ENCODE measurements around the gene HIP1.
"Not testable (repeated sequence)": the region's sequence is repeated elsewhere in the genome, so short reads cannot be mapped to it uniquely, and the experiment has no call there.

Gene HIP1

DNA sequence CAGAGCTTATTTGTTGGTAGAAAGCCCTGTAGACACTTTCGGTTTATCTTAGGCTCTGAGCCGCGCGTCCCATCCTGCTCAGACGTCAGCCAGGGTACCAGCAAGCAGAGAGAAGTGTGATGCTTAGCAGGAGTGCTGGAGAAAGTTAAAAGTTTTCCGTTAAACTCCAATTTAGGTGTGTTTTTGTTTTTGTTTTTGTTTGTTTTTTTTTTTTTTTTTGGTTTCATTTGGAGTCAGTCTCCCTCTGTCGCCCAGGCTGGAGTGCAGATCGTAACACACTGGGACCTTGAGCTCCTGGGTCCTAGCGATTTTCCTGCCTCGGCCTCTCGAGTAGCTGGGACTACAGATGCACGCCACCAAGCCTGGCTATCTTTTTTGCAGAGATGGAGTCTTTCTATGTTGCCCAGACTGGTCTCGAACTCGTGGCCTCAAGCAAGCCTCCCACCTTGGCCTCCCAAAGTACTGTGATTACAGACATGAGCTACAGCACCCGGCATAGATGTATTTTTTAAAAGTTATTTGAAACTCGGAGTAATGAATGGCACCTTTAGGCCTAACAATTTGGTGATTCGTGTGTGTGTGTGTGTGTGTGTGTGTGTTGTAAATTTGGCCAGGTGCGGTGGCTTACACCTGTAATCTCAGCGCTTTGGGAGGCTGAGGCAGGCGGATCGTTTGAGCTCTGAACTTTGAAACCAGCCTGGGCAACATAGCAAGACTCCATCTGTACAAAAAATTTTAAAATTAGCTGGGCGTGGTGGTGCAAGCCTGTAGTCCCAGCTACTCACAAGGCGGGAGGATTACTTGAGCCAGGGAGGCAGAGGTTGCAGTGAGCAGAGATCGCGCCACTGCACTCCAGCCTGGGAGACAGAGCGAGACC is 1.3 kb upstream of the HIP1 start:
- DNase-seq (ENCODE audit: low read depth in 1 of 2, low spot score in 1 of 2), result no peak

DNA sequence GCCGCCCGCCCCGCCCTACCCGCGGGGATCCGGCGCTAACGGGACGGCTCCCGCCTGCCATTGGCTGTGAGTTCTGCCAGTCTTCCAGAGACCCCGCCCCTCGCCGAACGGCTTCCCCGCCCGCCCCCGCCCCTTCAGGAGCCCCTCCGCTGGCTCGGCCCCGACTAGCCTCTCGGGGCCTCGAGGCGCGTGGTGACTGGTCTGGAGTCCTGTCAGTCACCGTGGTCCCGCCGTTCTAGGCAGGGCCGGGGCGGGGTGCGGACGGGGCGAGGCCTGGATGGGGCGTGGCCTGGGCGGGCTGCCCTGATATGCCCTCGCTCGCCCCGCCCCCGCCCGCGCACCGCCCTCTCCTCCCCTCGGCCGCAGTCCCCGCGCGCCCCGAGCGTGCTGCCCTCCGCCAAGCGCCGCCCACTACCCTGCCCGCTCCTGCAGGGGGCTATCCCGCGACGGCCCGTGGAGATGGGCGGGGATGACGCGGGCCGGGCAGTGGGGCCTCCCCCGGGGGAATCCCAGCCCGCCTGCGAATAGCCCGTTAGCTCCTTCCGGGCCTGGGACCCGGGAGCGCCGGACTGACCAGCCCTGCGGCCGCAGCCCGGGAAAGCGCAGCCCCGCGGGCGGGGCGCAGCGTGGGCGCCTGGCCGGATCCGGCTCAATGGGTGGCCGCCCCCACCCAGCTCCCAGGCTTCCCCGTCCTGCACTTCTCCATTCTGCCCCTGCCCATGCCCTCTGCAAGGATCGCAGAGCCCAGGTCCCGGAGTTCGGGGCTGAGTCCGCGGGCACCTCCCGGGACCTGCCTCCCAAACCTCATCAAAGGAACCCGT is 444 bp upstream of the HIP1 start:
- DNase-seq (ENCODE audit: low read depth in 1 of 2, low spot score in 1 of 2), result peak; percentile 99 to 100

DNA sequence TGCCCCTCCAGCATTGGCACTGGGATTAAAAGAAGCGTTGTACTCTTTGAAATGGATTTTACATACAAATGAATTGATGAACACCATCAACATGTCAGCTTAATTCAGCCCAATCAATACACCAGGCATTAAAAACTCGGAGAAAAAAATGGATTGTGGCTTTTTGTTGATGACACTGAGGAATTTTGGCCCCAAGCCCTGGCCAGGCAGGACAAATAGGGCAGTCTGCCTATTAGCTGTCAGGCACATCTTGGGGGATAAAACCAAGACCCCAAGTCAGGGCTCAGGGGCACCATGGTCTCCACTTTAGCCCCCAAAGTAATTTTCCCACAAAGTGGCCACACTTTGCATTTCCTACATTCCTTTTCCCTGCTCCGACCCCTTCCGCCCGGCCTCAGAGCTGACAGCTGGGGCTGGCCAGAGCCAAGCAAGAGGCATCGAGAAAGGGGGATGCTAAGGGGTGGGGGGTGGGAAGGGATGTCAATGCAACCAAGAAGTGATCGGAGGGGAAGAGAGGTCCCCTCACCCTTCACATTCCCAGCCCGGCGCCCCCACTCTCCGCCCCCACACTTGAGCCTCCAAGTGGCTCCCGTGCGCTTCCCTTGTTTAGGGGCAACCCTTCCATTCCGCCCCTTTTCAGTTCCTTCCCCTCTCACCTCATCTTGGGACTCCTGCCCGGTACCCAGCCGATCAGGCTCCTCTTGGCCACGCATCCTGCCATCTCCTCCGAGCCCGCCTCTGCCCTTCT is 711 bp downstream of the HIP1 start:
- no peak for DNase-seq (ENCODE audit: low read depth in 1 of 2, low spot score in 1 of 2)

DNA sequence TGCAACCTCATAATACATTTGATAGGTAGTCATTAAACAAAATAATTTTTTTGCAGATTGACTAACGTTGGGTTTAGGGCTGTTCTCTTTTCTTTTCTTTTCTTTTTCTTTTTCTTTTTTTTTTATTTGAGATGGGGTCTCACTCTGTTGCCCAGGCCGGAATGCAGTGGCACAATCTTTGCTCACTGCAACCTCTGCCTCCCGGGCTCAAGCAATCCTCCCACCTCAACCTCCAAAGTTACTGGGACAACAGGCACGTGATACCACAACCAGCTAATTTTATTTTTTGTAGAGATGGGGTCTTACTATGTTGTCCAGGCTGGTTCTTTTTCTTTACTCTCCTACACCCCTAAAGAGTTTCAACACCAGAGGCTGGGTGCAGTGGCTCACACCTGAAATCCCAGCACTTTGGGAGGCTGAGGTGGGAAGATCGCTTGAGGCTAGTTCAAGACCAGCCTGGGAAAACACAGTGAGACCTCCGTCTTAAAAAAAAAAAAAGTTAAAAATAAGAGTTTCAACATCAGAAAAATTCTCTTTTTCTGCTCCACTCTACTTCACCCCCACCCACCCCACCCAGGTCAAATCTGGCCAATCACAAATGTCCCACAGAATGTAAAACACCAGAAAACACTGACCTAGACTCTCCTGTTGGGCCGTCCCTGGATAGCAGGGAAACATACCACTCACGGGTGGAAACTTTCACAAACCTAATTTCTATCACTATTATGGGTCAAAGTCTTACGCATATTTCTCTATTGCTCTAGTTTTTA is 3.0 kb downstream of the HIP1 start:
- DNase-seq (ENCODE audit: low read depth in 1 of 2, low spot score in 1 of 2), result no peak

DNA sequence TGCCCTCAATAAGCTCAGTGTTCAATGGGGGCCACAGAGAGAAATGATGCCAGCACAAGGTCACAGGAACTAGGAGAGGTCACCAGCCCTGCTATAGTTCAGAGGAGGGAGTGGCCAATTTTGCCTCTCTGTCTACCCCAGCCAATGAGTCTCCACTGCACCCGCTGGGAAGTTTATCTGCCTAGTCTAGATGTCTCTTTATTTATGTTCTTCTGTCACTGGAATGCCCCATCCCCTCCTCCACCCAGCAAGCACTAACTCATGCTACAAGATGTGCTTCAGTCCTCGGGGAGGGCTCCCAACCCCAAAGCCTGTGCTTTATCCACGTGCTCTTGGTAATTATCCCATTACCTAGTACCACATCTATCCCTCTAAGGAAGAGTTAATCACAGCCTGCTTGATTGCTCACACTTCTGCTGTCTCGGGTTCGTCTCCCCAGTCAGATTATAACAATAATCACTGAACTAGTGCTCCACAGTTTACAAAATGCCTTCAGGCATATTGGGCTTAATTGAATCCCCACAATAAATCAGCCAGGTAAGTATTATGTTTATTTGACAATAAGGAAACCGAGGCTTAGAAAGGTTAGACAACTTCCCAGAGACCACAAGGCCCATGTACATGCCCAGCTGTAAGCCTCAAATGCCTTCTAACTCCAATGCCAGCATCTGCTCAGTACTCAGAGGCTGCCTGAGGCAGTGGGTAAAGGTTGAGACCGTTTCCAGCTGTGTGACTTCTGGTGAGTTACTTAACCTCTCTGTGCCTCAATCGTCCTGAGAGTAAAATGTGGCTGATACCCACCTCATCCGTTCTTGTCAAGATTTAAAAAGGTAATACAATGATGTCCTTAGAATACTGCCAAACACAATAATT is 3.9 kb downstream of the HIP1 start:
- DNase-seq (ENCODE audit: low read depth in 1 of 2, low spot score in 1 of 2), result no peak

DNA sequence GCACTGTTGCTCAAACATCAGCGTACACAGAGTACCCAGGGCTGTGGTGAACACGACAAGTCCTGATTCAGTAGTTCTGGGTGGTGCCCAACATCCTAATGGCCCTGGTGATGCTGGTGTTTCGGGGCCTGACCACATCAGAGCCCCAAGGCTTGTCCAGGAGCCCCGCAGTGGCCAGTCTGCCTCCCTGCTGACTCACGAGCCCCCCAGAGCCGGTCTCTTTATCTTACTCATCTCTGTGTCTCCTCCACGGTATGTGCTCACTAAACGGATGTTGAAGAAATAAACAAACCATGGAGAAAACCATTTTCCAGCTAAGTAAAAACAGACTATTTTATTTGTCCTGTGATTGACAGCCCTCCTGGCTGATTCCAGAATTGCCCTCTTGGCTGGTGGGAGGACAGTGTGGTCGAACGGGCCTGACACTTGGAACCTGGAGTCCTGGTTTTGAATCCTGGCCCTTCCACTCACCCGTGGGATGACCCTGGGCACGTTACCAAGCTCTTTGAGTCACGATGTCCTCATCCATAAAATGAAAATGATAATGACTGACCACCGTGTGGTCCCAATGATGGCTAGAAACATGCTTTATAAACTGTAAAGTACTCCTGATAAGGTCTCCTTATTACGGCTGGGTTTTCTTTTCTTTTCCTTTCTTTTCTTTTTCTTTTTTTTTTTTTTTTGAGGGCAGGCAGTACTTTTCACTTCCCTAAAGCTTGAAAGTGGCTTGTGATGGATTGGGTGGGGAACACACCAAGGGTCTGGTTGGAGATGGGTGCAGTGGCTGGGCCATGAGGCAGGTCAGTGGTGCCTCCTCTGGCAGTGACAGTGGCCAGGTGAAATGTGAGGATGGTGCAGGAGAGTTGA is 5.7 kb downstream of the HIP1 start:
- no peak for DNase-seq (ENCODE audit: low read depth in 1 of 2, low spot score in 1 of 2)

DNA sequence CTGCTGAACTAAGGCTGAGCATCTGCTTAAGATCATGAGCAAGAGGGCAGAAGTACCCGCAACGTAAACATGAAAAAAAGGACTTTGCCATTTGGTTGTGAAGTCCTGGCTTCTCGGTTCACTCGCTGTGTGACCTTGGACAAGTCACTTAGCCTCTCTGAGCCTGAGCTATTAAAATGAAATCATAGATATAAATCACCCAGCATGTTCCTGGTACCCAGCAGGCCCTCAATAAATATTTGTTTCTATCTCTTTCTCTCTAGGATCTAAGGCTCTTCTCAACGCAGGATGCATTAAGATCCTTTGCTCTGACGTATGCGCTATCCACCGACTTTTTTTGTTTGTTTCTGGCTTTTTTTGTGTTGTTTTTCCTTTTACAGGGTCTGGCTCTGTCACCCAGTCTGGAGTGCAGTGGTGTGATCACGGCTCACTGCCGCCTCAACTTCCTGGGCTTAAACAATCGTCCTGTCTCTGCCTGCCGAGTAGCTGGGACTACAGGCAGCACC is 6.7 kb downstream of the HIP1 start:
- no peak for DNase-seq (ENCODE audit: low read depth in 1 of 2, low spot score in 1 of 2)

DNA sequence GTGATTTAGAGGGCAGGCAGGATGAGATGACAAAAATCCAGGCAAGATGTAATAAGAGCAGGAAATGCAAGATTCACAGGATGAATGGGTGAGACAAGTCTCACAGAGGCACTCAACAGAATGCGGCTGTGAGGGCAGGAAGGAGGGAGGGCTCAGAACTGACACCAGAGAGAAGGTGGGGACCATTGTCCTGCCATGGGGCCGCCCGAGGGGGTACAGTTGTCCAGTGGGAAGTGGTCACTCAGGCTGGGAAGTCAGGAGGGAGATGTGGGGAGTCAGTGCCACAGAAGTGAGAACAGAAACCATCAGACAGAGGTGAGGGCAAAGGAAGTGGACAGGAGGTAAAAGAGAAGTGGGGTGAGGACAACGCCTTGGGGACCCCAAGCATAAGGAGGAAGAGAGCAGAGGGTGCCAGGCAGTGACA is 8.9 kb downstream of the HIP1 start:
- no peak for DNase-seq (ENCODE audit: low read depth in 1 of 2, low spot score in 1 of 2)

DNA sequence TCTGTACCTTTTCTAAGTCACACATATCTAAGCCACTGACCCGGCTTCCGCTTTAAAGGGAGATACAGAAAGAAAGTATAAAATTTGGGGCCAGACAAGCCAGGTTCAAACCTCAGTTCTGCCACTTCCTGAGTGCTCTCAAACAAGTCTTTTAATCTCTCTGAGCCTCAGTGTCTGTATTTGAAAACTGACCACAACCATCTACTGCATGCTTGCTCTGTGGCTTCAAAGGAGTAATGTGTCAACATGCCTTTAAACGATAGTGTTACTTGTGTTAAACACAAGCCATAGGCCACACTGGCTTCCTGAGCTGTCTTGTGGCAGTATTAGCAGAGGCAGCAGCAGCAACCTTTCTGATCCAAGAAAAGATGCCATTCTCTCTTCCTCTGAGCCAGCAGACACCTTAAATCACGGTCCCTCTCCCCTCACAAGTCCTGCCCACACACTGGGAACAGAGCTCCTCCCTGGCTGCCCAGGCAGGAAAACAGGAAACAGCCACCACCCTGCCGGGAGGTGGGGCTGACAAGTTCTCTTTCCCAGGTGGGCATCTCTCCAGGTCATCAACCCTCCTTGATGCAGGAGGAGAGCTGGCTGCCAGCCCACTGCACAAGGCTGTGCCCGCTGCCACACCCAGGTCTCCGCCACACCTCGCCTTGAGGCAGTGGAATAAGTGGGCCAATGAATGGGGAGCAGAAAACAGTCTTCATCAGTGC is 10.7 kb downstream of the HIP1 start:
- DNase-seq (ENCODE audit: low read depth in 1 of 2, low spot score in 1 of 2), result no peak

DNA sequence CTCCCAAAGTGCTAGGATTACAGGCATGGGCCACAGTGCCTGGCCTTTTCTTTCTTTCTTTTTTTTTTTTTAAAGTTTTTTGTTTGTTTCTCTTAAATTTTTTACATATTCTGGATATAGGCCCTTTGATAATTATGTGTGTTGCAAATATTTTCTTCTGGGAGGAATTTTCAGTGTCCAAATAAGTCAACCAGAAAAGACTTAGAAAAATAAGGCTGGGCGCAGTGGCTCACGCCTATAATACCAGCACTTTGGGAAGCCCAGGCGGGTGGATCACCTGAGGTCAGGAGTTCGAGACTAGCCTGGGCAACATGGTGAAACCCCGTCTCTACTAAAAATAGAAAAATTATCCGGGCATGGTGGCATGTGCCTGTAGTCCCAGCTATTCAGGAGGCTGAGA is 11.4 kb downstream of the HIP1 start:
- DNase-seq (ENCODE audit: low read depth in 1 of 2, low spot score in 1 of 2), result not testable (repeated sequence)

DNA sequence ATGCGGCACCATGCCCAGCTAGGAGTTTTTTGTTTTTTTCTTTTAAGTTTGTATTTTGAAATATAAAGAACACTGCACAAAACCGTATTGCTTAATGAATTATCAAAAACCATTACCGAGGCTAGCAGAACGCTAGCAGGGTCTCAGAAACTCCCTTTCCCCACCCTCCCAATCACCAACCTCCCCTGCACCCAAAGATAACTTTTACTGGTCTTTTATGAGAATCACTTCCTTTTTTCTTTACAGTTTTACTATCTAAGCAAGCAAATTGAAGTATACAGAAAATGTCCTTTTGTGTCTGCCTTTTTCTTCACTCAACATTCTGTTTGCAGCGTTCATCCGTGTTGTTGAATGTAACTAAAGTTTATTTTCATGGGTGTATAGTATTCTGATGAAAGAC is 13.4 kb downstream of the HIP1 start:
- no peak for DNase-seq (ENCODE audit: low read depth in 1 of 2, low spot score in 1 of 2)

DNA sequence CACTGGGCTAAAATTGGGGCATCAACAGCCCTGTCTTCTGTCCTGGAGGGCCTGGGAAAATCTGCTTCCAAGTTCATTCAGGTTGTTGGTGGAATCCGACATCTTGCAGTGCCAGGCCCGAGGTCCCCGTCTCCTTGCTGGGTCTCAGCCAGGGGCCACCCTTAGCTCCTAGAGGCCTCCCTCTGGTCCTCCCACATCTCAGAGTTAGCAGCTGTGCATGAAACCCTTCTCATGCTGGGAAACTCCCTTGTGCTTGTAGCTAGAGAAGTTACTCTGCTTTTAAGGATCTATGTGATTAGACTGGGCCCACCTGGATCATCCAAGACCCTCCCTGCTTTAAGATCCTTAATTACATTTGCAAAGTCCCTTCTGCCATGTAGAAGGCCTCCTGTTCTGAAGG is 15.3 kb downstream of the HIP1 start:
- DNase-seq (ENCODE audit: low read depth in 1 of 2, low spot score in 1 of 2), result no peak

DNA sequence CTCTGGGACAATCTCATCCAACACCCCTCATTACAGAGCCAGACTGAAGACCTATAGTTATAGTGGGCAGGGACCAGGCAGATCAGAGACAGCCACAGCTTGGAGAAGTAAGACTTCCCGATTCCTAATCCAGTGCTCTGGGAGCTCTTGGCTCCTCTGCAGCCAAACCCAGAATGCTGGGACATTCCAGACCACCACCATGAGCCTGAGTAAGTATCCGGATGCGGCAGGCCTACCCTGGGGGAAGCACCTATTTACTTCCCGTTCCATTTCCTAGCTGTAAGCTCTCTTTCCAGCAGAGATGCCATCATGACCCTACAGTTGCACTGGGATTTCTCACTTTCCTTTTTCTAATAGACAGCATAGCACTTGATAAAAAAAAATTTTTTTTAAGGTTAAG is 16.4 kb downstream of the HIP1 start:
- no peak for DNase-seq (ENCODE audit: low read depth in 1 of 2, low spot score in 1 of 2)

DNA sequence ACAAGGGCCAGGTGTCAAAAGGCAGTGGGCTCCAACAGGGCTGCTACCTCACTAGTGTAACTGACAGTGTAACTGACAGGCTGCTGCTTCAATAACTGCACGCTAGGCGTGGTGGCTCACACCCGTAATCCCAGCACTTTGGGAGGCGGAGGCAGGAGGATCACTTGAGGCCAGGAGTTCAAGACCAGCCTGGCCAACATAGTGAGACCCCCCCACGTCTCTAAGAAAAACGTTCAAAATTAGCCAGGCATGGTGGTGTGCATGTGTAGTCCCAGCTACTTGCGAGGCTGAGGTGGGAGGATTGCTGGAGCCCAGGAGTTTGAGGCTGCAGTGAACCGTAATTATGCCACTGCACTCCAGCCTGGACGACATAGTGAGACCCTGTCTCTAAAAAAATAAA is 16.8 kb downstream of the HIP1 start:
- not testable (repeated sequence) for DNase-seq (ENCODE audit: low read depth in 1 of 2, low spot score in 1 of 2)

DNA sequence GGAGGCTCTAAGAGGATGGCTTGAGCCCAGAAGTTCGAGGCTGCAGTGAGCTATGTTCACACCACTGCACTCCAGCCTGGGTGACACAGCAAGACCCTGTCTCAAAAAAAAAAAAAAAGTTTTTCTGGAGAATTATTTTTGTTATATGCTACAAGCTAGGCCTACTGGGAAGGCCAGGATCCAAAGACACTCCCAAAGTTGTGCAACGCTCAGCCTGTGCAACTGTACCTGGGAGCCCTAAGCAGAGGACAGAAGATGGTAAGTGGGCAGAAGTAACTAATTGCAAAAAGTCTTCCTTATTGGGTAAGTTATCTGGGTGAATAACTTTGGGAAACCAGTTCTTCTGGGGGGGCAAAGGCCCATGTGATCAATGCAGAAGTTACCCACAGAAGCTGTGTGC is 17.3 kb downstream of the HIP1 start:
- DNase-seq (ENCODE audit: low read depth in 1 of 2, low spot score in 1 of 2), result no peak

DNA sequence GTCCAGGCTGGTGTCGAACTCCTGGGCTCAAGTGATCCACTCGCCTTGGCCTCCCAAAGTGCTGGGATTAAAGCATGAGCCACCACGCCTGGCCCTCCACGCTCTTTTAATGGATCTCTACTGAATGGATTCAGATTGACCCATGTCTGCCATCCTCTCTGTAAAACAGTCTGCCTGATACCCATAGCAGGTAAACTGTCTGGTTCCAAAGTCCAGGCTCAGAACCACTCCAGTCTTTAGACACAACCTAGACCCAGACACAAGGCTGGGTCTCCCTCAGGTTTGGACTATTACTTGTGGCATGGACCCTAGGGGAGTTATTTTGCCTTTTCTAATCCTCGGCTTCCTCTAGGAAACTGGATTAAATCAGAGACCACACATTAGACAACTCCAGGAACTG is 19.1 kb downstream of the HIP1 start:
- no peak for DNase-seq (ENCODE audit: low read depth in 1 of 2, low spot score in 1 of 2)

DNA sequence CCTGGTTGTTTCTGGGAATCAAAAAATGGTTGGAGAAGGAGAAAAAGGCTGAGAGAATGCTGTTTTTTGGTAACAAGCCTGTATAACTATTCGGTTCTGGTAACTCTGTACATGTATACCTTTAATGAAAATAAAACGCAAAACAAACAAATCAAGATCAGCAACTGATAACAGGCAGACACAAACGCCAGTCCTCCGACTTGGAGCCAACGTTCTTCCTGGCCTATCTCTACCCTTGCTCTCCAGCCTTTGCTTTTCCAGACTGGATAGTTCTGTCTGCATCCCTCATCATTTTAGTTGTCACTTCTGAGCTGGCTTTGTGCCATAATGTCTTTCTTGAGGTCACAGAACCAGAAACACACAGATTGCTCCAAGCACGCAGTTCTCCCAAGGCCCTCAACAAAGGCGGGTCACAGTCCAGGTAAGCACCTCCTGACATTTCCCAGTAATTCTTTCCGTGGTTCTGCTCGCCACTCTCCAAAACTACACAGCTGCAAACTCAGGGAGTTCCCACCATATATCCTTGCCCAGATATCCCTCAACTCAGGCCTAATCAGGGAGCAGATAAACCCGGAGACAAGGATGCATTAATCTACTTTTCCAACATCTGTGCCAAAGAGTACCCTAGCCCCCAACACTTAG is 20.2 kb downstream of the HIP1 start:
- no peak for DNase-seq (ENCODE audit: low read depth in 1 of 2, low spot score in 1 of 2)

DNA sequence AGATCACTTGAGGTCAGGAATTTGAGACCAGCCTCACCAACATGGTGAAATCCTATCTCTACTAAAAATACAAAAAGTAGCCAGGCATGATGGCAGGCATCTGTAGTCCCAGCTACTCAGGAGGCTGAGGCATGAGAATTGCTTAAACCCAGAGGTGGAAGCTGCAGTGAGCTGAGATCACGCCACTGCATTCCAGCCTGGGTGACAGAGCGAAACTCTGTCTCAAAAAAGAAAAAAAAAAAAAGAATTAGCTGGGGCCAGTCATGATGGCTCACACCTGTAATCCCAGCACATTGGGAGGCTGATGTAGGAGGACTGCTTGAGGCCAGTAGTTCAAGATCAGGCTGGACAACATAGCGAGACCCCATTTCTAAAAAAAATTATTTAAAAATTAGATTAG is 21.0 kb downstream of the HIP1 start:
- DNase-seq (ENCODE audit: low read depth in 1 of 2, low spot score in 1 of 2), result not testable (repeated sequence)
